Measurements from ENCODE around the gene PPP1R16B. TPM values are rescaled to one million over a fixed set of nuclear protein-coding genes. Genes with fewer than 3 reads are reported as not detected.

Gene PPP1R16B
- total RNA-seq, 2 donors from 2014 or later, result 143 to 184 TPM

DNA sequence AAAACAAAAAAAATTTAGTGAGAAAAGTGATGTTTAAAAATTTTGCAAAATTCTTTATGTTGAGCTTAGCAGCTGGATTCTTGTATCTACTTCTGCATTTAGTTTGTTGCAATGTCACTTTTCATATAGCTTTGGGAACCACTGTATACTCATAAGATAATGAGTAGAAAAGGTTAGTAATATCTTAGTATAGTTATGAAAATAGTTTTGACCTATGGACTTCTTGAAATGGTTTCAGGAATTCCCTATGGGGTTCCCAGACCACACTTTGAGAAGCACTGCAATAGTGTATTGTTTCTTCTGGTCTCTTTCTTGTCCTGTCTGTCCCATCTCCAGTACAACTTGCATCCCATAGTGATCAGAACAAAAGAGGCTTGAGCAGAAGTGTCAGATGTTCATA lies 29.4 kb downstream of the PPP1R16B start:
- DNase-seq, result no peak
- Mint-ChIP-seq H3K27ac (peak overlapping the region; percentile 35), H3K9me3 (no peaks in the 10 kb centered on the region), H3K4me1 (ENCODE audit: low read depth) (peaks cover 73% of the 10 kb centered on the region), H3K4me3 (peak overlapping the region; percentile 11 to 32), H3K27me3 (ENCODE audit: low read depth) (no peaks in the 10 kb centered on the region), H3K36me3 (ENCODE audit: insufficient read depth in 2 of 2) (peaks cover 6 to 30% of the 10 kb centered on the region in 2 donors)
- ATAC-seq (replicated peaks in 1 of 2), result peak in 1 of 2 donors; percentile 17

DNA sequence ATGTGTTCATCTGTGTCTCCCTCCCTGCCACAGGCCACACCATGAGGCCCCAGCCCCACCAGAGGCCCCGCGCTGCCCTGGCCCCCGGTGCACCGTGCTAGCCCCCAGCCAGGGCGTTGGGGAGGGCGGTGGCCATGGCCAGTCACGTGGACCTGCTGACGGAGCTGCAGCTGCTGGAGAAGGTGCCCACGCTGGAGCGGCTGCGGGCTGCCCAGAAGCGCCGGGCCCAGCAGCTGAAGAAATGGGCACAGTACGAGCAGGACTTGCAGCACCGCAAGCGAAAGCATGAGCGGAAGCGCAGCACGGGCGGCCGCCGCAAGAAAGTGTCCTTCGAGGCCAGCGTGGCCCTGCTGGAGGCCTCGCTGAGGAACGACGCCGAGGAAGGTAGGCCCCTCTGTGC lies 30.3 kb downstream of the PPP1R16B start:
- H3K4me3 Mint-ChIP-seq, result no peak overlapping the region
- H3K9me3 Mint-ChIP-seq, result no peaks in the 10 kb centered on the region
- DNase-seq, result no peak
- H3K27me3 Mint-ChIP-seq (ENCODE audit: low read depth), result no peaks in the 10 kb centered on the region
- H3K36me3 Mint-ChIP-seq (ENCODE audit: insufficient read depth in 2 of 2), result peaks cover 6 to 26% of the 10 kb centered on the region in 2 donors
- no peak overlapping the region for H3K27ac Mint-ChIP-seq
- no peak for ATAC-seq (replicated peaks in 1 of 2)
- H3K4me1 Mint-ChIP-seq (ENCODE audit: low read depth), result peaks cover 73% of the 10 kb centered on the region

DNA sequence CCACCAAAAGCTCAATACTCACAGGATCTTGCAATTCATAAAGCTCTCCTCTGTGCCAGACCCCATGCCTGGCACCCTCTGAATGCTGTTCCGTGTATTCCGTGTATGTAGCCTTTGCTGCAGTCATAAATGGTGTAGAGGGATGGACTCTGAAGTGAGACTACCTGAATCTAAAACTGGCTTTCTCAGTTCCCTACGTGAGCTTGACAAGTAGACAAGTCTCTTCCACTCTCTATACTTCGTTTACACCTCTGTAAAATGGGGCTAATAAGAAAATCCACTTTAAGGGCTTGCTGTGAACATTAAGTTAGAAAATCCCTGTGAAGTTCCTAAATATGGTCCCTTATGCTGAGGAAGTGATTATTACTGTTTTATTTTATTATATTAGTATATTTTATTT lies 31.5 kb downstream of the PPP1R16B start:
- ATAC-seq (replicated peaks in 1 of 2) (no peak), DNase-seq (no peak)
- peaks cover 6 to 20% of the 10 kb centered on the region in 2 donors for H3K36me3 Mint-ChIP-seq (ENCODE audit: insufficient read depth in 2 of 2)
- no peak overlapping the region for H3K4me3 Mint-ChIP-seq
- H3K27ac Mint-ChIP-seq, result peak overlapping the region; percentile 9
- H3K27me3 Mint-ChIP-seq (ENCODE audit: low read depth), result no peaks in the 10 kb centered on the region
- peaks cover 71% of the 10 kb centered on the region for H3K4me1 Mint-ChIP-seq (ENCODE audit: low read depth)
- no peaks in the 10 kb centered on the region for H3K9me3 Mint-ChIP-seq

DNA sequence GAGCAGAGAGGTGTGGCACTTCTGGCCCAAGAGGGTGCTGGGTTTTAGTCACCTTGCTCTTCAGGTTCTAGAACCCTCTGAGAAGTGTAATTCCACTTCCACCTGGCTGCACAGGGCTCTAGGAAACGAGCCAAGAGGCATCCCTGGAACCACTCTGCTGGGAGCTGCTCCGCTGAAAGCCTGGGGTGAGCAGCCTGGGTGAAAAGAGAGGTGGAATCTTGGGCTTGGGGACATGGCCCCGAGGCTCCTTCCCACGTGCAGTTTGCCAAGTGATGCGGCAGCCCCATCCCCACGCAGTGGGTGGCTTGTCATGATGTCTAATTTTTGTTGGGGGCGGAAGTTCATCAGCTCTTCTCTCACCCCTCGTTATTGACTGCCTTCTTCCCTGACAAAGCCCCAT lies 32.8 kb downstream of the PPP1R16B start:
- peaks cover 6 to 19% of the 10 kb centered on the region in 2 donors for H3K36me3 Mint-ChIP-seq (ENCODE audit: insufficient read depth in 2 of 2)
- H3K4me1 Mint-ChIP-seq (ENCODE audit: low read depth), result peaks cover 71% of the 10 kb centered on the region
- H3K9me3 Mint-ChIP-seq, result no peaks in the 10 kb centered on the region
- peak overlapping the region; percentile 28 for H3K27ac Mint-ChIP-seq
- DNase-seq (no peak), ATAC-seq (replicated peaks in 1 of 2) (no peak)
- no peaks in the 10 kb centered on the region for H3K27me3 Mint-ChIP-seq (ENCODE audit: low read depth)
- H3K4me3 Mint-ChIP-seq, result no peak overlapping the region

DNA sequence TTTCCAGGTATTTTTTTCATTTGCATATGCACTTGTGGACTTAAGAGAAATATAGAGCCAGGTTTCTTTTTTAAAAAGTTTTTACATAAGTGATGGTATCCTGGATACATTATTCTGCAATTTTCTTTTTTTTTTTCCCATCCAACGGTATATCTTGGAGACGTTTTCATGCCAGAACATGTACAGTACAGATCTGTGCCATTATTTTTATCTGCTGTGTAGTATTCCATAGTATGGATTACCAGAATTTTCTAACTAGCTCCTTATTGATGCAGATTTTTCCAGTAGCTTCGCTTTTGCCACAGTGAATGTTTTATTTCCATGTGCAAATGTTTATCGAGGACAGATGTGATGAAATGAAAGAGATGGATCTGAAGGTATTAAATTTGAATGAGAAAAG lies 34.1 kb downstream of the PPP1R16B start:
- H3K4me1 Mint-ChIP-seq (ENCODE audit: low read depth), result peaks cover 73% of the 10 kb centered on the region
- DNase-seq (no peak), ATAC-seq (replicated peaks in 1 of 2) (no peak)
- H3K4me3 Mint-ChIP-seq, result peak overlapping the region; percentile 73 to 77
- H3K9me3 Mint-ChIP-seq, result no peaks in the 10 kb centered on the region
- H3K36me3 Mint-ChIP-seq (ENCODE audit: insufficient read depth in 2 of 2), result peaks cover 6 to 21% of the 10 kb centered on the region in 2 donors
- peak overlapping the region; percentile 95 for H3K27ac Mint-ChIP-seq
- no peaks in the 10 kb centered on the region for H3K27me3 Mint-ChIP-seq (ENCODE audit: low read depth)

DNA sequence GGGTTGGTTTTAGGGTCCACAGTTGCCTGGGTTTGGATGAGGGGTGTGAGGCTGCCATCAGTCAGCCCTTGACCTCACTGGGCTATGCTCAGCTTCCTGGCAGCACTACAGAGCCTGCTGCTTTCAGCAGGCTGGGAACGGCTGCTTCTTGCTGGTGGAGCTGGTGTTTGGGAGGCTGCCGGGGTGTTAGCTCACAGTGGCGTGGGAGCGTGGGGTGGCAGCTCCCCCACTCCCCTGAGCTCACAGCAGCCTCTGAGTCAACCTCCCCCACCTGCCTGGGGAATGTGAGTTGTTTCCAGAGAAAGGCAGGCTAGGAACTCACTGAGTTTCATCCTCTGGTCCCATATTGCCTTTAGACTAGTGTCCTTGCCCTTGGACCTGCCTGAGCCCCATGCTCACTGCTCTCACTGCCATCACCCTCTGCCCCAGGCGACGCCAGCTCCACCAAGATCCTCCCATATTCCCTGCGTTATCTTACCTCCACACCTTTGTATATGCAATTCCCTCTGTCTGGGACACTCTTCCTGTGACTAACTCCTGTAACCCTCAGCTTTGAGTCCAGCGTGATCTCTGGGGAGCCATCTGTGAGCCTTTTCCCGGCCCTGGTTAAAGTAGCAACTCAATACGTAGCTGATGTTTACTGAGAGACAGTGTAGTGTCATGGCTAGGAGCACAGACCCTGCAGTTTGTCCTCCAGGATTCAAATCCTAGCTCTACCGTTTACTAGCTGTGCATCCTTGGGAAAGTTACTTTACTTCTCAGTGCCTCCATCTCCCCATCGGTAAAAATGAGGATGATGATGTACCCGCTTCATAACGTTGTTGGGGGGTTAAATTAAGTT lies 34.8 kb downstream of the PPP1R16B start:
- H3K27ac Mint-ChIP-seq, result peak overlapping the region; percentile 95
- H3K4me3 Mint-ChIP-seq, result peak overlapping the region; percentile 73 to 77
- peaks cover 6 to 23% of the 10 kb centered on the region in 2 donors for H3K36me3 Mint-ChIP-seq (ENCODE audit: insufficient read depth in 2 of 2)
- H3K27me3 Mint-ChIP-seq (ENCODE audit: low read depth), result no peaks in the 10 kb centered on the region
- DNase-seq, result peak; percentile 35 to 52
- H3K4me1 Mint-ChIP-seq (ENCODE audit: low read depth), result peaks cover 75% of the 10 kb centered on the region
- peak; percentile 30 to 40 for ATAC-seq (replicated peaks in 1 of 2)
- H3K9me3 Mint-ChIP-seq, result no peaks in the 10 kb centered on the region

DNA sequence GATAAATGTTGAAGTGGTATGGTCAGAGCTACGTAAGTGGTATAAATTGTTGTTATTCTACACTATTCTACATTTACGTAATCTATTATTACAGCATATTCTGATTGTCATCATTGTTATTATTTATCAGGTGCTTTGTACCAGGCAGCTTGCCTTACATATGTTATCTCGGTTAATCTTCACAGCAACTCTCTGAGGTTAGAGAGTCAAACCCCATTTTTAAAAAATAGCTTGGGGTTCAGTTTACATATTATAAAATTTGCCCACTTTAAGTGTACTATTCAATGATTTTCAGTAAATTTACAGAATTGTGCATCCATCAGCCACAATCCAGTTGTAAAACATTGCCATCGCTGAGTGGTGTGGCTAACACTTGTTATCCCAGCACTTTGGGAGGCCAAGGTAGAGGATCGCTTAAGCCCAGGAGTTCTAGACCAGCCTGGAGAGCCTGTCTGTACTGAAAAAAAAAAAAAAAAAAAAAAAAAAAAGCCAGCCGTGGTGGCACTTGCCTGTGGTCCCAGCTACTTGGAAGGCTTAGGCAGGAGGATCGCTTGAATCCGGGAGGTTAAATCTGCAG lies 35.5 kb downstream of the PPP1R16B start:
- Mint-ChIP-seq H3K27ac (peak overlapping the region; percentile 95), H3K36me3 (ENCODE audit: insufficient read depth in 2 of 2) (peaks cover 10 to 30% of the 10 kb centered on the region in 2 donors), H3K27me3 (ENCODE audit: low read depth) (no peaks in the 10 kb centered on the region), H3K4me3 (peak overlapping the region; percentile 73 to 75), H3K9me3 (peaks cover 0 to 1% of the 10 kb centered on the region in 2 donors), H3K4me1 (ENCODE audit: low read depth) (peaks cover 81% of the 10 kb centered on the region)
- ATAC-seq (replicated peaks in 1 of 2) (no peak), DNase-seq (no peak)

DNA sequence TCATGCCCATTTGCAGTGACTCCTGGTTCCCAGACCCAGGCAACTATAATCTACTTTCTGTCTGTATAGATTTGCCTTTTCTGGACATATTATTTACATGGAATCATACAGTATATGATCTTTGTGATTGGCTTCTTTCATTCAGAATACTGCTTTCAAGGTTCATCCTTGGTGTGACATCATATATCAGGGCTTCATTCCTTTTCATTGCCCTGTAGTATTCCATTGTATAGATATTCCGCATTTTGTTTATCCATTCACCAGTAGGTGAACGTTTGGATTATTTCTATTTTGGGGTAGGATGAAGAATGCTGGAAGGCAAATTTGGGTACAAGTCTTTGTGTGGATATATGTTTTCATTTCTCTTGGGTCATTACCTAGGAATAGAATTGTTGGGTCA lies 36.1 kb downstream of the PPP1R16B start:
- DNase-seq, result no peak
- Mint-ChIP-seq H3K27me3 (ENCODE audit: low read depth) (no peaks in the 10 kb centered on the region), H3K4me3 (peak overlapping the region; percentile 73 to 75), H3K4me1 (ENCODE audit: low read depth) (peaks cover 87% of the 10 kb centered on the region), H3K9me3 (peaks cover 0 to 1% of the 10 kb centered on the region in 2 donors), H3K36me3 (ENCODE audit: insufficient read depth in 2 of 2) (peaks cover 13 to 36% of the 10 kb centered on the region in 2 donors), H3K27ac (peak overlapping the region; percentile 95)
- ATAC-seq (replicated peaks in 1 of 2), result no peak

DNA sequence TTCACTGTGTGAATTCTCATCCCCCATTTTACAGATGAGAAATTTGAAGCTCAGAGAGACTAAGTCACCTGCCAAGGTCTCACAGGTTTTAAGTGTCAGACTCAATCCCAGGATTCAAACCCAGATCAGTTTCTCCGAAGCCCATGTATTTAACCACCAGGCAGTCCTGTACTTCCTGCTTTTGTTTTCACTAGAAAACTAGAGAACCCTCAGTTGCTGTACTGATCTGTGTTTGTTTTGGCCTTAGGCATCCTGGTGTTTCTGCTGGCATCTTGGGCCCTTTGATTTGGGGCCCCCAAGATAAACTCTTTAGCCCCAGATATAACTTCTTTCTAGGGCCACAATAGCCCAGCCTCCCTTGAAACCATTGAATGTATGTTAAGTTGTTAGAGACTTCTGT lies 36.5 kb downstream of the PPP1R16B start:
- H3K36me3 Mint-ChIP-seq (ENCODE audit: insufficient read depth in 2 of 2), result peaks cover 11 to 33% of the 10 kb centered on the region in 2 donors
- H3K4me3 Mint-ChIP-seq, result peak overlapping the region; percentile 73 to 75
- DNase-seq (no peak), ATAC-seq (replicated peaks in 1 of 2) (peak; percentile 23 to 27)
- no peaks in the 10 kb centered on the region for H3K27me3 Mint-ChIP-seq (ENCODE audit: low read depth)
- peaks cover 92% of the 10 kb centered on the region for H3K4me1 Mint-ChIP-seq (ENCODE audit: low read depth)
- H3K9me3 Mint-ChIP-seq, result peaks cover 0 to 1% of the 10 kb centered on the region in 2 donors
- H3K27ac Mint-ChIP-seq, result peak overlapping the region; percentile 95

DNA sequence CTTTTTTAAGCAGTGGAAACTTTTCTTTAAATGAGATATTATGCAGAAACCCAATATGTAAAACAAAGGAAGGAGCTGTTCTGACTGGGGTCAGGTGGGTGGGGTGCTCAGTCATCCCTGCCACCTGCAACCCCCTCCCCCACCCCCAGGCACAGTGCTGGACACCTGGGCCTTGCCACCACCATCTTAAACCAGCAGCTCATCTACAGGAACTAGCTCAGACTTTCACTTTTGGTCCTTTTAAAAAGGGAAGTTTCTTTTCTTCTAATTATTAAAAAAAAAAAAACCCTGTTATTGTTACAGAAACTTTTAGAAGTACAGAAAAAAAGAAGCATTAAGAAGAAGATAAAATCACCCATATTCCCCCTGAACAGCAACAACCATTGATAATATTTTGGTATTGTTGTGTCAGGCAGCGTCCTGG lies 37.1 kb downstream of the PPP1R16B start:
- DNase-seq, result peak; percentile 62 to 64
- Mint-ChIP-seq H3K9me3 (peaks cover 0 to 1% of the 10 kb centered on the region in 2 donors), H3K27ac (peak overlapping the region; percentile 95), H3K4me1 (ENCODE audit: low read depth) (peaks cover 97% of the 10 kb centered on the region), H3K27me3 (ENCODE audit: low read depth) (no peaks in the 10 kb centered on the region), H3K36me3 (ENCODE audit: insufficient read depth in 2 of 2) (peaks cover 13 to 37% of the 10 kb centered on the region in 2 donors), H3K4me3 (peak overlapping the region; percentile 73 to 75)
- peak; percentile 65 for ATAC-seq (replicated peaks in 1 of 2)

DNA sequence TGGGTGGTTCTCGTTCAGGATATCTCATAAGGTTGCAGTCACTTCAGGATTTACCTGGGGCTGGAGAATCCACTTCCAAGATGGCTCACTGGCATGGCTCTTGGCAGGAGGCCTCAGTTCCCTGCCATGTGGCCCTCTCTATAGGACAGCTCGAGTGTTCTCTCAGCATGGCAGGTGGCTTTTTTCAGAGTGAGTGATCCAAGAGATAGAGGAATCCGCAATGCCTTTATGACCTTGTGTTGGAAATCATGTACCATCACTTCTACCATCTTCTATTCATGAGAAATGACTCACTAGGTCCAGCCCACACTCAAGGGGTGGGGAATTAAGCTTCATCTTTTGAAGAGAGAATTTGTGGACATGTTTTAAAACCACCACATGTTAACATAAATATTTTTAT lies 37.8 kb downstream of the PPP1R16B start:
- H3K9me3 Mint-ChIP-seq, result peaks cover 0 to 1% of the 10 kb centered on the region in 2 donors
- H3K4me3 Mint-ChIP-seq, result peak overlapping the region; percentile 73 to 75

DNA sequence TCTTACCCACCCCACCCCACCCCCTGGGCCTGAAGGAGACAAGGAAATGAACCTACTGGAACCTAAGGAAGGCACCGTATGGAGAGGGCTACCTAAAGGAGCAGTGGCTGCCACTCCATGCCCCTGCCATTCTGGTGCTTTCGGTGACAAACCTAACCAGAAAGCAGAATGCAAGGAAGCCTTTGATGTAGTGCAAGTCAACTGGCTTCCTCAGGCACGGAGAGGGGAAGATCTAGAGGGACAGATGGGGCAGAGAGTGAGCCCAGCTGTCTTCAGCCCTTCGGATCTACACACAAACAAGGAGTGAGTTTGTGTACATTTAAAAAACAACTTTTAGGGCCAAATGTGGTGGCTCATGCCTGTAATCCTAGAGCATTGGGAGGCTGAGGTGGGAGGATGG lies 39.5 kb downstream of the PPP1R16B start:
- ATAC-seq (replicated peaks in 1 of 2), result peak in 1 of 2 donors; percentile 13
- Mint-ChIP-seq H3K4me1 (ENCODE audit: low read depth) (peaks cover 99% of the 10 kb centered on the region), H3K27ac (peak overlapping the region; percentile 95), H3K27me3 (ENCODE audit: low read depth) (no peaks in the 10 kb centered on the region), H3K4me3 (peak overlapping the region; percentile 58 to 79), H3K36me3 (ENCODE audit: insufficient read depth in 2 of 2) (peaks cover 13 to 31% of the 10 kb centered on the region in 2 donors), H3K9me3 (peaks cover 0 to 1% of the 10 kb centered on the region in 2 donors)
- peak in 1 of 2 donors; percentile 33 for DNase-seq

More for the DNA sequence above, 37.8 kb downstream of the PPP1R16B start:
- peaks cover 99% of the 10 kb centered on the region for H3K4me1 Mint-ChIP-seq (ENCODE audit: low read depth)
- H3K27ac Mint-ChIP-seq, result peak overlapping the region; percentile 95
- ATAC-seq (replicated peaks in 1 of 2) (peak; percentile 83 to 85), DNase-seq (peak; percentile 57 to 62)
- H3K27me3 Mint-ChIP-seq (ENCODE audit: low read depth), result no peaks in the 10 kb centered on the region
- peaks cover 13 to 37% of the 10 kb centered on the region in 2 donors for H3K36me3 Mint-ChIP-seq (ENCODE audit: insufficient read depth in 2 of 2)

DNA sequence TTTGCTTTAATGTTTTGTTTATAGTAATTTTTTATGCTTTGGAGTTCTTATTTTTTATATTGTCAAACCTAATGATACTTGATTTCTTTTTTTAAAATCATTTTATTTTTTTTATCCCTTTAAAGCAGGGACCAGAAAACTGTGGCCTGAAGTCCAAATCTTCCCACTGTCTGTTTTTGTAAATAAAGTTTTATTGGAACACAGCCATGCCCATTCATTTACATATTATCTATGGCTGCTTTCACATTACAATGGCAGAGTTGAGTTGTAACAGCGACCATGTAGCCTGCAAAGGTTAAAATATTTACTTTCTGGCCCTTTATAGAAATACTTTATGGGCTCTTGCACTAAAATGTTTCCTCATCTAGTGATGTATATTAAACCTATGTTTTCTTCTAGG lies 42.3 kb downstream of the PPP1R16B start:
- ATAC-seq (replicated peaks in 1 of 2) (no peak), DNase-seq (no peak)
- no peaks in the 10 kb centered on the region for H3K27me3 Mint-ChIP-seq (ENCODE audit: low read depth)
- H3K9me3 Mint-ChIP-seq, result peaks cover 0 to 1% of the 10 kb centered on the region in 2 donors
- H3K27ac Mint-ChIP-seq, result no peak overlapping the region
- H3K4me1 Mint-ChIP-seq (ENCODE audit: low read depth), result peaks cover 88% of the 10 kb centered on the region
- H3K36me3 Mint-ChIP-seq (ENCODE audit: insufficient read depth in 2 of 2), result peaks cover 11 to 37% of the 10 kb centered on the region in 2 donors
- no peak overlapping the region for H3K4me3 Mint-ChIP-seq

Data from activated T-cell treated with anti-CD3 and anti-CD28 coated beads, Interleukin-2, amount 50 U/mL, for 72 hours (primary cell).